ENCODE data around the gene C6orf163.
"Not testable (repeated sequence)": the region's sequence is repeated elsewhere in the genome, so short reads cannot be mapped to it uniquely, and the experiment has no call there.

Gene C6orf163

DNA sequence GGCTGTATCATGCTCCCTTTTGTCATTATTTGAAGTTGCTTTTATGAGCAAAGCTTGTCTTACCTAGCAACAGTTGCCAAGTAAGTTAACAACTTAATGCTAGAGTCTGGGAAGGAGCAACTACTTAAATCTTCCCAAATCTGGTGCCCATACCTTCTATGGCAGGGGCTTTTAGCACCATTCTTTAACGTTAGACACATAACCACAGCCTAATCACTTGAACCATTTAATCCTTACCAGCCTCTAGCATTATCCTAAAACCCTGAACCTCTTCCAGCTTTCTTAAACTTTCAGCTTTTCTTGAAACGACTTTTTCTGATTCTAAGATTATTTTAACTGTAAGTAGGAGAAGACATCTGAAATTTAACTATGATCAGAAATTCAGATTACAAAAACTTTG is at the start of gene C6orf163:
Gene C6orf163, plus strand, starts transcription at position 83 of the 400 bp plus-strand sequence. Its CDS starts 287 bp downstream, at position 370.
- Mint-ChIP-seq H3K4me1 (no peaks in the 10 kb centered on the region), H3K9me3 (no peaks in the 10 kb centered on the region), H3K27ac (no peak within 1 kb of the TSS), H3K4me3 (no peak within 1 kb of the TSS), H3K36me3 (no peaks in the 10 kb centered on the region)
- ATAC-seq (no peak), DNase-seq (ENCODE audit: low spot score in 2 of 2) (no peak)

DNA sequence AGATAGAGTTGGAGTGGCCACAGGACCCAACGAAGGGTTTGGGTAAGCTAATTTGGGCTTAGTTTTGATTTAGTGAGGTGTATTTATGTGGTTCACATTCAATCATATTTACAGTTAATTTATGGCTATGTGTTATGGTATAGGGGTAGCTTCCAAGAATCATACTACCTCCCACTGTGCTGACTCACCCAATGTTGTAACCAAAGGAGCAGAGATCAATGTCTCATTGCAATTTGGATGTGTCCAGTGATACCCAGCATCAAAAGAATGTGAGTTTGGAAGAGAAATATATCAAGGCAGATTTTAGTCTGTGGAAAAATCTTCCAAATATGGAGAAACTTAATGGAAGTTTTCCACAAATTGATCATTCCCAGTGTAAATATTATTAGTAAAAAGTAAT is 47.5 kb upstream of the C6orf163 start:
- H3K4me1 Mint-ChIP-seq, result no peaks in the 10 kb centered on the region
- DNase-seq (ENCODE audit: low spot score in 2 of 2) (no peak), ATAC-seq (no peak)
- no peaks in the 10 kb centered on the region for H3K36me3 Mint-ChIP-seq
- H3K27ac Mint-ChIP-seq, result no peak overlapping the region
- no peaks in the 10 kb centered on the region for H3K9me3 Mint-ChIP-seq
- no peak overlapping the region for H3K4me3 Mint-ChIP-seq

DNA sequence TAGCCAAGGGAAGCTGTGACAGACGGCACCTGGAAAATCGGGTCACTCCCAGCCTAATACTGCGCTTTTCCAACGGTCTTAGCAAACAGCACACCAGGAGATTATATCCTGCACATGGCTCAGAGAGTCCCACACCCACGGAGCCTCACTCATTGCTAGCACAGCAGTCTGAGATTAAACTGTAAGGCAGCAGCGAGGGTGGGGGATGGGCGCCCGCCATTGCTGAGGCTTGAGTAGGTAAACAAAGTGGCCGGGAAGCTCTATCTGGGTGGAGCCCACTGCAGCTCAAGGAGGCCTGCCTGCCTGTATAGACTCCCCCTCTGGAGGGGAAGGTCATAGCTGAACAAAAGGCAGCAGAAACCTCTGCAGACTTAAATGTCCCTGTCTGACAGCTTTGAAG is 43.3 kb upstream of the C6orf163 start:
- ATAC-seq; DNase-seq (ENCODE audit: low spot score in 2 of 2); H3K9me3 Mint-ChIP-seq; H3K36me3 Mint-ChIP-seq; H3K4me1 Mint-ChIP-seq; H3K4me3 Mint-ChIP-seq; H3K27ac Mint-ChIP-seq: not testable (repeated sequence)

DNA sequence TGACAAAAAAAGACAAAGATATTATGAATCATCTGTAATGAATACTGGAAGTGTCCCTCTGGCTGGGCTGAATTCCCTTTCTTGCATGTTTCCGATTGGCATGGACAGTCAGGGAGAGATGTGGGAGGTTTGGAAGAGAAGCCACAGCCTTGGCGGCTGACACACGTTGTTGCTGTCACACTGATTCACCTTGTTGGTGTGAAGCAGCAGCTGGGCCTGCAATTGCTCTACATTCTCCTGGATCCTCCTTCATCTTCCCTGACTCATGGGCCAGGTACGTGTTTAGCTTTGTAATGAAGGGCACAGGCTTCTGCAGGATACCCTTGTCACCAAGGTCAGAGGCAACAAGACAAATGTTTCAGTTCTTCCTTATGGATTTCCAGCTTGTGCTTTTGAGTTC is 35.6 kb upstream of the C6orf163 start:
- ATAC-seq, result no peak
- Mint-ChIP-seq H3K36me3 (no peaks in the 10 kb centered on the region), H3K4me3 (no peak overlapping the region), H3K9me3 (peaks cover 1% of the 10 kb centered on the region), H3K27ac (no peak overlapping the region), H3K4me1 (no peaks in the 10 kb centered on the region)
- DNase-seq (ENCODE audit: low spot score in 2 of 2), result no peak

GRCh38 chr6:87312860-87313259 is 31.8 kb upstream of the C6orf163 start:
- Mint-ChIP-seq H3K4me1 (no peaks in the 10 kb centered on the region), H3K36me3 (no peaks in the 10 kb centered on the region), H3K27ac (no peak overlapping the region), H3K9me3 (no peaks in the 10 kb centered on the region), H3K4me3 (no peak overlapping the region)
- DNase-seq (ENCODE audit: low spot score in 2 of 2) (no peak), ATAC-seq (no peak)

DNA sequence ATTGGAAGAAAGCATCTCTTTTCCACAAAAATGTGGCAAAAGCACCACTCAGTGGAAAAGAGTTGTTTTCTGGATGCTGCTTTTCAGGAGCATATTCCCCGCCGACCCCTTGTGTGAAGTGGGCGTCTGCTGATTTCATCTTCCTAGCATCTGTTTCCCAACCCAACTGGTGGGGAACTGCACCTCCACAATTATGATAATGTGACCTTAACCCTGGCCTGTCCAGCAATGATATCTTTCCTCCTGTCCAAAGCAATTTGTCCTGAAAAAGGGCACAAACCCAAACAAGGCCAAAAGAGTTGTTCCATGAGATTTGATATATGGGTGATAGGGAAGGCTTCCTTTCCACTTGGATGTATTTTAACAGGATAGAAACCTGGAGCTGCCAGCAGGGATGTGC is 29.5 kb upstream of the C6orf163 start:
- Mint-ChIP-seq H3K9me3 (no peaks in the 10 kb centered on the region), H3K4me1 (no peaks in the 10 kb centered on the region), H3K27ac (no peak overlapping the region), H3K36me3 (no peaks in the 10 kb centered on the region), H3K4me3 (no peak overlapping the region)
- ATAC-seq (no peak), DNase-seq (ENCODE audit: low spot score in 2 of 2) (no peak)

GRCh38 chr6:87319271-87319987 is 25.2 kb upstream of the C6orf163 start:
- H3K27ac Mint-ChIP-seq, result no peak overlapping the region
- peaks cover 4% of the 10 kb centered on the region for H3K36me3 Mint-ChIP-seq
- peaks cover 10% of the 10 kb centered on the region for H3K4me1 Mint-ChIP-seq
- H3K4me3 Mint-ChIP-seq, result no peak overlapping the region
- no peak for ATAC-seq
- no peaks in the 10 kb centered on the region for H3K9me3 Mint-ChIP-seq
- no peak for DNase-seq (ENCODE audit: low spot score in 2 of 2)

DNA sequence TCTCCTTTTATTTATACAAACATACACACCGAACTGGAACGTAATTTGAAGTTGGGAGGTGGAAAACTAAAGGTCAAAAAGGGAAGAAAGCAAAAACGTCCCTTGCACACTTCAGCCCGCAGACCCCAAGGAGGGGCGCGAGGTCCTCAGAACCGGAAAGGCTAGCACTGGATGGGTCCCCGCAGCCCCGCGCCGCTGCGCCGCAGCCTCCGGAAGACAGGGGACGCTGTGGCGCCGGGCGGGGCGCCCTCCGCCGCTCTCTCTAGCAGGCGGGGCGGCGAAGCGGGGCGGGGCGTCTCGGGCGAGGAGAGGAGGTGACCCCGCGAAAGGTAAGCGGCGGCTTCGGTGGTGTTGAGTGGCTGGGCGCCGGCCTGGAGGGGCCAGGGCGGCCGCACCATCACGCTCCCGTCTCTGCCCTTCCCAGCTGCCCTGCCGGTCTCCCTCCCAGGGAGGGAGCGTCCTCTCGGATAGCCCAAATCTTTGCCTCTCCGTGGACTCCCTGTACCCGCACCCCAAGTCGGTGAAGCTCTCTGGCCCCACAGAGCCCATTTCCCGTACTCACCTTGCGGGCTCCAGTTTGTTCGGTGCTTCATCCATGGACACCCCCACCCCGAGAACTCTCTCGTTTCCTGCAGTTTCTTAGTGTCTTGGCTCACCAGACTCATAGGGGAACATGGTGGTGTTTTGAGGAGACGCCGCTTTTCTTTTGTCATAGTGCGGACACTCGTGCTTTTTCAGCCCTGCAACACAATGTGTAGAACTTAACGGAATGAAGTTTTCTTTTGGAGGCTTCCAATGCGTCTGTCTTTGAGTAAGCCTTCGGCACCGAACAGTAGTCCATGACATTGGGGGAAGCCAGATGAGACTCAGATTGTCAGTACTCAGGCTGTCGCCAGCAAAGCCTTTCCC is 22.1 kb upstream of the C6orf163 start, which contains the start of gene SMIM8:
Gene SMIM8, plus strand, starts transcription at position 285 of the 909 bp plus-strand sequence. CDS start 14,444 bp downstream, outside the sequence.
- Mint-ChIP-seq H3K36me3 (peaks cover 4% of the 10 kb centered on the region), H3K27ac (peak within 1 kb of the TSS; percentile 89), H3K9me3 (peaks cover 4% of the 10 kb centered on the region), H3K4me1 (peaks cover 16% of the 10 kb centered on the region), H3K4me3 (peak within 1 kb of the TSS; percentile 93)
- ATAC-seq (peak; percentile 99), DNase-seq (ENCODE audit: low spot score in 2 of 2) (peak; percentile 91 to 93)

- not testable (repeated sequence) for H3K9me3 Mint-ChIP-seq; H3K36me3 Mint-ChIP-seq; ATAC-seq; DNase-seq (ENCODE audit: low spot score in 2 of 2); H3K27ac Mint-ChIP-seq
- peaks cover 16% of the 10 kb centered on the region for H3K4me1 Mint-ChIP-seq
- H3K4me3 Mint-ChIP-seq, result peak overlapping the region; percentile 5
Measured at GRCh38 chr6:87323880-87324279, 20.7 kb upstream of the C6orf163 start.

DNA sequence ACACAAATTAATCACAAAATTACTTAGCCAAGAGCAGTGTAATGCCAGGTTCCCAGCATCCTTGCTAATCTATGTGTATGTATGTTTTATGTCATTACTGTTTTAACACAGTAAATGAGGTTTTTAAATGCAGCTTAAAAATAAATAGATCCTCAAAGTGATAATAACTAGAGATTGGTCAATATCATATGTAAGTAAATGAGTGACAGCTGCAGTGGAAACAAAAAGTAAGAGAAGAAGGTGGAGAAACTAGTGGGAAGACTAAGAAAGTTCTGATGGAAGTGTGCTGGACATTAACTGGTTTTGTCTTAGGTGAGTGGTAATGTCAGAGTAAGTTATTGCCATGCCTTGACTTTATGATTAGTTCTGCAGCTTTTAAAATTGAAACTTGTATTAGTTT is 13.7 kb upstream of the C6orf163 start:
- no peaks in the 10 kb centered on the region for H3K36me3 Mint-ChIP-seq
- H3K4me3 Mint-ChIP-seq, result no peak overlapping the region
- no peak for ATAC-seq
- H3K9me3 Mint-ChIP-seq, result peaks cover 4% of the 10 kb centered on the region
- peaks cover 22% of the 10 kb centered on the region for H3K4me1 Mint-ChIP-seq
- H3K27ac Mint-ChIP-seq, result no peak overlapping the region
- DNase-seq (ENCODE audit: low spot score in 2 of 2), result no peak

GRCh38 chr6:87333033-87333432 is 11.6 kb upstream of the C6orf163 start:
- no peaks in the 10 kb centered on the region for H3K9me3 Mint-ChIP-seq
- DNase-seq (ENCODE audit: low spot score in 2 of 2) (no peak), ATAC-seq (no peak)
- no peak overlapping the region for H3K27ac Mint-ChIP-seq
- H3K36me3 Mint-ChIP-seq, result no peaks in the 10 kb centered on the region
- H3K4me3 Mint-ChIP-seq, result no peak overlapping the region
- H3K4me1 Mint-ChIP-seq, result peaks cover 22% of the 10 kb centered on the region

DNA sequence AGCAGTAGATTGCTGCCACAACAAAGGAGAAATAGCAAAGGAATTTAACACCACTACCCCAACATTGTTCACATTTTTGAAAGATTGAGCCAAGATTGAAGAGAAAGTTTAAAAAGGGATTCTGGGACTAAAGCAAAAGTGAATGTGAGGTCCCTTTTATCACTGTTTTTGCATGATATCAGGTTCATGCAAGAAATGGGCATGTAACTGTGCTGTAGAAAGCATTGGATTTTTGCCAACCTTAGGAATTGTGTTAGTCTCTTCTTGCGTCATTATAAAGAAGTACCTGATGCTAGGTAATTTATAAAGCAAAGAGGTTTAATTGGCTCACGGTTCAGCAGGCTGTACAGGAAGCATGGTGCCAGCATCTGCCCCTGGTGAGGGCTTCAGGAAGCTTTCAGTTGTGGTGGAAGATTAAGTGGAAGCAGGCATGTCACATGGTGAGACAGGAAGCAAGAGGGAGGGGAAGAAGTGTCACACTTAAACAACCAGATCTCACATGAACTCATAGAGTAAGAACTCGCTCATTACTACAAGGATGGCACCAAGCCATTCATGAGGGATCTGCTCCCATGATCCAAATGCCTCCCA is 10.9 kb upstream of the C6orf163 start:
- peaks cover 22% of the 10 kb centered on the region for H3K4me1 Mint-ChIP-seq
- no peak overlapping the region for H3K4me3 Mint-ChIP-seq
- no peak overlapping the region for H3K27ac Mint-ChIP-seq
- no peaks in the 10 kb centered on the region for H3K9me3 Mint-ChIP-seq
- H3K36me3 Mint-ChIP-seq, result no peaks in the 10 kb centered on the region
- DNase-seq (ENCODE audit: low spot score in 2 of 2) (no peak), ATAC-seq (no peak)

DNA sequence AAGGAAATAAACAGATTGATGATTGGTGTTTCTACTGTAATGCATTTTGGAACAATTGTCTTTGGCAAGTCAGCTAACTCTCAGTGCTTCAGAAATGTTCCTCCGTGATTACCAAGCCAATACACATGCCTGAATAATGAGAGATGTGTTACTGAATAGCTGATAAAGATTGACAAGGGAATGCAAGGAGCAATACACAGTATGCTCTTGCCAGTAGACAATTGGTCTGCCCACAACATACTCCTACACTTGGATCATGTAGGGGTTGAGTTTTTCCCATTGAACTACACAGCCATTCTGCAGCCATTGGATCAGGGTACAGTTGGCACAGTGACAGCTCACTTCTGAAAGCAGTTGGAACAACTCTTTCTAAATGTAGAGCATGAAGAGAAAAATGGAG is 9.9 kb upstream of the C6orf163 start:
- DNase-seq (ENCODE audit: low spot score in 2 of 2) (no peak), ATAC-seq (no peak)
- Mint-ChIP-seq H3K9me3 (no peaks in the 10 kb centered on the region), H3K4me3 (no peak overlapping the region), H3K4me1 (peaks cover 22% of the 10 kb centered on the region), H3K27ac (no peak overlapping the region), H3K36me3 (no peaks in the 10 kb centered on the region)

GRCh38 chr6:87336367-87336766 is 8.2 kb upstream of the C6orf163 start:
- H3K4me3 Mint-ChIP-seq, result no peak overlapping the region
- DNase-seq (ENCODE audit: low spot score in 2 of 2), result no peak
- no peaks in the 10 kb centered on the region for H3K36me3 Mint-ChIP-seq
- no peak for ATAC-seq
- H3K9me3 Mint-ChIP-seq, result no peaks in the 10 kb centered on the region
- H3K27ac Mint-ChIP-seq, result no peak overlapping the region
- H3K4me1 Mint-ChIP-seq, result peaks cover 22% of the 10 kb centered on the region

DNA sequence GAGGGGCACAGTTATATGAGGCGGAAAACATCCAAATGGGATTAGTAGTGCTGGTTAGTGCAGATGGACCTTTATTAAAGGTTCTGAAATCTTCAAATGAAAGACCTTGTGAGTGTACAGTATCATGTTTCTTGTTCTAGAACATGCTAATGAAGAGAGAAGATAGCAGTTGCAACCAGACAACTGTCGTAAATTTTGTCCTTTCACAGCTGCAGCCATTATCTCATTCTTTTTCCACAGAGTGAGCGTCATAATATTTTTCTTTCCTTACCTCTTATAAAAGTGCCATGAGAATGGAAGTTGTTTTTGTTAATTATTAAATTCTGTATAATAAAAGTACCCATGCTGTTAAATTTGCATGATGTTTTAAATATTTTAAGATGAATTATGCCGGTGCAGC is 4.4 kb upstream of the C6orf163 start:
- DNase-seq (ENCODE audit: low spot score in 2 of 2) (no peak), ATAC-seq (no peak)
- Mint-ChIP-seq H3K9me3 (no peaks in the 10 kb centered on the region), H3K36me3 (no peaks in the 10 kb centered on the region), H3K4me1 (peaks cover 7% of the 10 kb centered on the region), H3K4me3 (no peak overlapping the region), H3K27ac (no peak overlapping the region)
